Astrocyte of the hippocampus (primary cell): ENCODE measurements around the gene TMEM219.
"Not testable (repeated sequence)": the region's sequence is repeated elsewhere in the genome, so short reads cannot be mapped to it uniquely, and the experiment has no call there.

Experiments
- DNase-seq: peaks from one replicate; pipeline ENCODE4 v3.0.0; 2011; ENCODE audit warnings: low read depth, low spot score

TMEM219 gene

GRCh38 chr16:29951625-29952365 lies 10.1 kb upstream of the TMEM219 start:
- DNase-seq: no peak

- no peak for DNase-seq
Observed at GRCh38 chr16:29958756-29959155, 3.1 kb upstream of the TMEM219 start.

GRCh38 chr16:29959293-29959692 lies 2.6 kb upstream of the TMEM219 start:
- no peak for DNase-seq

- DNase-seq: not testable (repeated sequence)
Observed at GRCh38 chr16:29959821-29960220, 2.1 kb upstream of the TMEM219 start.

- DNase-seq: no peak
Observed at GRCh38 chr16:29961127-29961478, 776 bp upstream of the TMEM219 start.

- peak; percentile 31 for DNase-seq
Observed at GRCh38 chr16:29962344-29962994, 590 bp downstream of the TMEM219 start.

- no peak for DNase-seq
Observed at GRCh38 chr16:29963021-29963743, 1.3 kb downstream of the TMEM219 start.

- DNase-seq: no peak
Observed at GRCh38 chr16:29968205-29968604, 6.3 kb downstream of the TMEM219 start.

GRCh38 chr16:29971304-29971703 lies 9.4 kb downstream of the TMEM219 start:
- DNase-seq: no peak

GRCh38 chr16:29972500-29972899 lies 10.6 kb downstream of the TMEM219 start:
- DNase-seq: no peak

- no peak for DNase-seq
Observed at GRCh38 chr16:29972992-29973383, 11.1 kb downstream of the TMEM219 start.

GRCh38 chr16:29973384-29974246 lies 11.7 kb downstream of the TMEM219 start, which contains the start of gene TAOK2:
TAOK2 (plus strand) TSS chr16:29973868; CDS start chr16:29977773, 3,905 bp downstream.
- DNase-seq: peak; percentile 100

GRCh38 chr16:29974291-29975133 lies 12.6 kb downstream of the TMEM219 start:
- DNase-seq: peak; percentile 27

- no peak for DNase-seq
Observed at GRCh38 chr16:29975134-29975538, 13.3 kb downstream of the TMEM219 start.

GRCh38 chr16:29975811-29976511 lies 14.1 kb downstream of the TMEM219 start:
- DNase-seq: no peak

GRCh38 chr16:29977063-29977825 lies 15.4 kb downstream of the TMEM219 start:
- DNase-seq: no peak

GRCh38 chr16:29978081-29978480 lies 16.2 kb downstream of the TMEM219 start:
- DNase-seq: no peak

GRCh38 chr16:29978564-29979270 lies 16.8 kb downstream of the TMEM219 start:
- no peak for DNase-seq
